ENCODE data around the gene KIF3A.

- TF ChIP-seq CTCF (IDR thresholded peaks at IDR 0.05) (no peak), EZH2 (IDR thresholded peaks at IDR 0.05) (no peak)
Observed at GRCh38 chr5:132739232-132739631, 1.9 kb upstream of the KIF3A start.
